Central memory CD8-positive, alpha-beta T cell (primary cell): ENCODE results near the gene TPRX1.
A peak's percentile ranks its signal among the peaks of the same experiment; 100 is the strongest.
"Not testable (repeated sequence)": the region's sequence is repeated elsewhere in the genome, so short reads cannot be mapped to it uniquely, and the experiment has no call there.

Experiments
- ATAC-seq: fragments of 150-1000 bp; cut with Tn5 transposase; replicated peaks from 2 replicates; pipeline ENCODE4 v1.10.0; 2022; ENCODE audit warnings: mild to moderate bottlenecking, moderate FRiP score, moderate number of reproducible peaks; ENCODE audit not compliant: poor library complexity, severe bottlenecking; ENCODE audit errors: extremely low read depth
- DNase-seq, 2 donors: peaks; one replicate each; pipeline ENCODE4 v3.0.0; 2021; ENCODE audit warnings: low spot score in 2 of 2
- H3K27ac Mint-ChIP-seq: one replicate; pipeline ENCODE4 v1.8.0; 2022; ENCODE audit warnings: low read depth, mild to moderate bottlenecking, moderate library complexity, mixed read lengths
- H3K27me3 Mint-ChIP-seq: one replicate; pipeline ENCODE4 v1.8.0; 2022; ENCODE audit warnings: mixed read lengths
- H3K36me3 Mint-ChIP-seq: one replicate; pipeline ENCODE4 v1.8.0; 2022; ENCODE audit warnings: mild to moderate bottlenecking, moderate library complexity, mixed read lengths; ENCODE audit not compliant: insufficient read depth
- H3K4me1 Mint-ChIP-seq: one replicate; pipeline ENCODE4 v1.8.0; 2022; ENCODE audit warnings: mixed read lengths
- H3K4me3 Mint-ChIP-seq: one replicate; pipeline ENCODE4 v1.8.0; 2022; ENCODE audit warnings: mild to moderate bottlenecking, moderate library complexity, mixed read lengths
- H3K9me3 Mint-ChIP-seq: one replicate; pipeline ENCODE4 v1.8.0; 2022; ENCODE audit warnings: mixed read lengths

TPRX1 gene

GRCh38 chr19:47819858-47820257 is 15.5 kb upstream of the TPRX1 start:
- ATAC-seq (no peak), DNase-seq (no peak)
- peaks cover 51% of the 10 kb centered on the region for H3K27me3 Mint-ChIP-seq
- no peak overlapping the region for H3K4me3 Mint-ChIP-seq
- no peaks in the 10 kb centered on the region for H3K4me1 Mint-ChIP-seq
- H3K36me3 Mint-ChIP-seq = no peaks in the 10 kb centered on the region
- H3K9me3 Mint-ChIP-seq = no peaks in the 10 kb centered on the region
- no peak overlapping the region for H3K27ac Mint-ChIP-seq

- H3K9me3 Mint-ChIP-seq, H3K36me3 Mint-ChIP-seq, H3K4me3 Mint-ChIP-seq, DNase-seq, H3K4me1 Mint-ChIP-seq, ATAC-seq, H3K27ac Mint-ChIP-seq: not testable (repeated sequence)
- H3K27me3 Mint-ChIP-seq = peaks cover 51% of the 10 kb centered on the region
Observed at GRCh38 chr19:47818221-47818620, 13.9 kb upstream of the TPRX1 start.

- peaks cover 36% of the 10 kb centered on the region for H3K27me3 Mint-ChIP-seq
- H3K4me3 Mint-ChIP-seq, ATAC-seq, H3K9me3 Mint-ChIP-seq, H3K27ac Mint-ChIP-seq, DNase-seq, H3K36me3 Mint-ChIP-seq, H3K4me1 Mint-ChIP-seq: not testable (repeated sequence)
Observed at GRCh38 chr19:47816270-47816669, 11.9 kb upstream of the TPRX1 start.

- Mint-ChIP-seq H3K4me1 (no peaks in the 10 kb centered on the region), H3K4me3 (no peak overlapping the region), H3K27ac (no peak overlapping the region), H3K9me3 (no peaks in the 10 kb centered on the region), H3K27me3 (peaks cover 23% of the 10 kb centered on the region), H3K36me3 (no peaks in the 10 kb centered on the region)
- ATAC-seq = no peak
- no peak for DNase-seq
Observed at GRCh38 chr19:47813995-47814328, 9.6 kb upstream of the TPRX1 start.

GRCh38 chr19:47813304-47813994 is 9.1 kb upstream of the TPRX1 start:
- Mint-ChIP-seq H3K27me3 (peaks cover 17% of the 10 kb centered on the region), H3K4me1 (no peaks in the 10 kb centered on the region), H3K4me3 (no peak overlapping the region), H3K9me3 (no peaks in the 10 kb centered on the region), H3K36me3 (no peaks in the 10 kb centered on the region), H3K27ac (no peak overlapping the region)
- peak; percentile 36 to 71 for DNase-seq
- no peak for ATAC-seq

- Mint-ChIP-seq H3K36me3 (no peaks in the 10 kb centered on the region), H3K27me3 (peaks cover 19% of the 10 kb centered on the region), H3K9me3 (no peaks in the 10 kb centered on the region), H3K4me1 (no peaks in the 10 kb centered on the region), H3K4me3 (no peak overlapping the region), H3K27ac (no peak overlapping the region)
- no peak for DNase-seq
- no peak for ATAC-seq
Observed at GRCh38 chr19:47806435-47806834, 2.1 kb upstream of the TPRX1 start.

GRCh38 chr19:47805313-47805712 is 962 bp upstream of the TPRX1 start:
- H3K9me3 Mint-ChIP-seq = no peaks in the 10 kb centered on the region
- no peaks in the 10 kb centered on the region for H3K4me1 Mint-ChIP-seq
- no peak overlapping the region for H3K27ac Mint-ChIP-seq
- H3K4me3 Mint-ChIP-seq = no peak overlapping the region
- no peak for ATAC-seq
- DNase-seq = no peak
- H3K27me3 Mint-ChIP-seq = peaks cover 12% of the 10 kb centered on the region
- no peaks in the 10 kb centered on the region for H3K36me3 Mint-ChIP-seq

- not testable (repeated sequence) for DNase-seq, H3K36me3 Mint-ChIP-seq, H3K27ac Mint-ChIP-seq, H3K4me1 Mint-ChIP-seq, ATAC-seq, H3K27me3 Mint-ChIP-seq, H3K4me3 Mint-ChIP-seq, H3K9me3 Mint-ChIP-seq
Observed at GRCh38 chr19:47803671-47804070, 680 bp downstream of the TPRX1 start.

- ATAC-seq, H3K4me1 Mint-ChIP-seq: not testable (repeated sequence)
Observed at GRCh38 chr19:47803148-47803547, 1.2 kb downstream of the TPRX1 start.

GRCh38 chr19:47802521-47803043 is 1.8 kb downstream of the TPRX1 start:
- Mint-ChIP-seq H3K4me1 (no peaks in the 10 kb centered on the region), H3K27ac (no peak overlapping the region), H3K27me3 (peaks cover 21% of the 10 kb centered on the region), H3K36me3 (no peaks in the 10 kb centered on the region), H3K9me3 (no peaks in the 10 kb centered on the region), H3K4me3 (no peak overlapping the region)
- DNase-seq = no peak
- ATAC-seq = no peak

More at GRCh38 chr19:47803148-47803547, 1.2 kb downstream of the TPRX1 start:
- H3K27ac Mint-ChIP-seq, H3K9me3 Mint-ChIP-seq, H3K36me3 Mint-ChIP-seq, H3K4me3 Mint-ChIP-seq, DNase-seq: not testable (repeated sequence)
- H3K27me3 Mint-ChIP-seq = peaks cover 15% of the 10 kb centered on the region

GRCh38 chr19:47801270-47801669 is 3.1 kb downstream of the TPRX1 start:
- H3K27me3 Mint-ChIP-seq = peaks cover 14% of the 10 kb centered on the region
- H3K36me3 Mint-ChIP-seq = no peaks in the 10 kb centered on the region
- no peaks in the 10 kb centered on the region for H3K4me1 Mint-ChIP-seq
- no peaks in the 10 kb centered on the region for H3K9me3 Mint-ChIP-seq
- H3K4me3 Mint-ChIP-seq = no peak overlapping the region
- no peak for DNase-seq
- ATAC-seq = no peak
- H3K27ac Mint-ChIP-seq = no peak overlapping the region

- Mint-ChIP-seq H3K9me3 (no peaks in the 10 kb centered on the region), H3K27me3 (peaks cover 12% of the 10 kb centered on the region), H3K27ac (no peak overlapping the region), H3K4me1 (no peaks in the 10 kb centered on the region), H3K4me3 (no peak overlapping the region), H3K36me3 (no peaks in the 10 kb centered on the region)
- no peak for DNase-seq
- ATAC-seq = no peak
Observed at GRCh38 chr19:47798904-47799266, 5.5 kb downstream of the TPRX1 start.

- Mint-ChIP-seq H3K36me3 (no peaks in the 10 kb centered on the region), H3K4me1 (no peaks in the 10 kb centered on the region), H3K27ac (no peak overlapping the region), H3K27me3 (peaks cover 12% of the 10 kb centered on the region), H3K9me3 (no peaks in the 10 kb centered on the region), H3K4me3 (no peak overlapping the region)
- ATAC-seq (no peak), DNase-seq (no peak)
Observed at GRCh38 chr19:47797996-47798903, 6.1 kb downstream of the TPRX1 start.
